GM12878 (cell line): ENCODE measurements around the gene HMCN2.

Source experiments
- CREB1 ChIP-seq: IDR thresholded peaks from 2 replicates; pipeline ENCODE4 v1.6.1; 2012; ENCODE audit warnings: low read depth, mild to moderate bottlenecking, inconsistent platforms
- NBN ChIP-seq: fragments of 450-650 bp; IDR thresholded peaks from 2 replicates; pipeline ENCODE4 v1.6.1; 2016
- YY1 ChIP-seq: IDR thresholded peaks from 2 replicates; pipeline ENCODE4 v1.6.1; 2011; ENCODE audit warnings: low read depth, mild to moderate bottlenecking, low read length
- TF ChIP-seq, protein P1 (sequence below), 3 experiments: IDR thresholded peaks in 2 of 3; conservative IDR thresholded peaks in 1 of 3; 2 replicates each; pipeline ENCODE4 v1.5.1; 2011; ENCODE audit warnings: low read depth in 3 of 3, low read length in 3 of 3, mild to moderate bottlenecking in 3 of 3, control low read depth in 2 of 3, moderate library complexity in 2 of 3, inconsistent platforms in 1 of 3, mixed read lengths in 1 of 3; ENCODE audit not compliant: control insufficient read depth in 2 of 3, insufficient read depth in 1 of 3; ENCODE audit errors: extremely low read depth in 1 of 3

DNA sequence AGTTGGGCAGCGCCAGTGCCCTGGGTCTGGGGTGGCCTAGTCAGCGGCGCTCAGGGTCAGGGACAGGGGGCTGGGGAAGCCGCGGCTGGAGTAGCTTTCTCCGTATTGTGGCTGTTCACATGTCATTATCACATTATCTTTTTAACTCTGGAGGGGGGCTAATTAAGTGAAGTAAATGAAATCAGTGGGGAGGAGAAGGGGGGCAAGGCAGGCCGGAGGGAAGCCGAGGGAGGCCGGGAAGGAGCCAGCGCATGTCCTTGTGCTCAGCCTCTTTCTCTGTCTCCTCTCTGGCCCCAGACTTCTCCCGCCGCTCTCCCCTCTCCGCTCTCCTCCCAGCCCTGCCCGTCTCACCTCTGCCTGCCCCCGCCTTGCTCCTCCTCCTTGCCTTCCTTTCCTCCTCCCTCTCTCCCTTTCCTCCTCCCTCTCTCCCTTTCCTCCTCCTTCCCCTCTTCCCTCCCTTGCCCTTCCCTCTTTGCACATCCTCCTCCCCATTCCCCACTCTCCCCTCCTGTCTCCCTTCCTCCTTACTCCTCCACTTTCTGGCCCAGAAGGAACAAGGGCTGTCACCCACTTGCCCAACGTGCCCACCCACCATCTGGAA lies 217.9 kb downstream of the HMCN2 start:
- TF ChIP-seq, protein P1, sequence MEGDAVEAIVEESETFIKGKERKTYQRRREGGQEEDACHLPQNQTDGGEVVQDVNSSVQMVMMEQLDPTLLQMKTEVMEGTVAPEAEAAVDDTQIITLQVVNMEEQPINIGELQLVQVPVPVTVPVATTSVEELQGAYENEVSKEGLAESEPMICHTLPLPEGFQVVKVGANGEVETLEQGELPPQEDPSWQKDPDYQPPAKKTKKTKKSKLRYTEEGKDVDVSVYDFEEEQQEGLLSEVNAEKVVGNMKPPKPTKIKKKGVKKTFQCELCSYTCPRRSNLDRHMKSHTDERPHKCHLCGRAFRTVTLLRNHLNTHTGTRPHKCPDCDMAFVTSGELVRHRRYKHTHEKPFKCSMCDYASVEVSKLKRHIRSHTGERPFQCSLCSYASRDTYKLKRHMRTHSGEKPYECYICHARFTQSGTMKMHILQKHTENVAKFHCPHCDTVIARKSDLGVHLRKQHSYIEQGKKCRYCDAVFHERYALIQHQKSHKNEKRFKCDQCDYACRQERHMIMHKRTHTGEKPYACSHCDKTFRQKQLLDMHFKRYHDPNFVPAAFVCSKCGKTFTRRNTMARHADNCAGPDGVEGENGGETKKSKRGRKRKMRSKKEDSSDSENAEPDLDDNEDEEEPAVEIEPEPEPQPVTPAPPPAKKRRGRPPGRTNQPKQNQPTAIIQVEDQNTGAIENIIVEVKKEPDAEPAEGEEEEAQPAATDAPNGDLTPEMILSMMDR (IDR thresholded peaks at IDR 0.05 in 2 of 3, conservative IDR thresholded peaks at IDR 0.05 in 1 of 3; ENCODE audit: control insufficient read depth in 2 of 3, extremely low read depth in 1 of 3, insufficient read depth in 1 of 3, low read depth in 3 of 3, low read length in 3 of 3) = no peak
- TF ChIP-seq YY1 (no peak), CREB1 (no peak), NBN (no peak)
